CD4-positive, alpha-beta T cell (primary cell): ENCODE results near the gene C6orf132. TPM values are rescaled to one million over a fixed set of nuclear protein-coding genes. Genes with fewer than 3 reads are reported as not detected.

Source experiments
- ATAC-seq: fragments of 200-7000 bp; cut with Tn5 transposase; one replicate; pipeline ENCODE4 v1.10.0; 2022; ENCODE audit warnings: mild to moderate bottlenecking; ENCODE audit not compliant: poor library complexity
- CTCF ChIA-PET: fragments of 350-600 bp; sonication (Branson Sonifier 250); formaldehyde crosslinking; loops from one replicate; lab custom pipeline; 2021; ENCODE audit warnings: antibody characterized with exemption, inconsistent platforms; lab: Charles Lee
- POLR2A ChIA-PET: fragments of 350-600 bp; sonication (Branson Sonifier 250); formaldehyde crosslinking; loops from one replicate; lab custom pipeline; 2021; ENCODE audit warnings: antibody characterized with exemption, inconsistent platforms; lab: Charles Lee
- DNase-seq, 14 experiments: peaks; one replicate each; pipeline ENCODE4 v3.0.0-alpha.2; 2013 to 2020; ENCODE audit warnings: mixed read lengths in 2 of 14
- H3K27ac ChIP-seq, 2 donors: one replicate each; pipeline versions ENCODE4 v1.5.1 to v1.7.0; 2013; ENCODE audit warnings: low read length in 2 of 2, low read depth in 1 of 2, mild to moderate bottlenecking in 1 of 2
- H3K27me3 ChIP-seq, 2 experiments: 1 replicate in 1 of 2; 2 replicates in 1 of 2; pipeline versions ENCODE4 v1.6.1 to v1.7.0; 2013; ENCODE audit warnings: low read length in 2 of 2, control low read depth in 1 of 2, mild to moderate bottlenecking in 1 of 2, moderate library complexity in 1 of 2; ENCODE audit not compliant: insufficient read depth in 2 of 2, control insufficient read depth in 1 of 2
- H3K36me3 ChIP-seq: one replicate; pipeline ENCODE4 v1.6.1; 2013; ENCODE audit warnings: low read length, control low read depth; ENCODE audit not compliant: insufficient read depth
- H3K4me1 ChIP-seq: one replicate; pipeline ENCODE4 v1.6.1; 2013; ENCODE audit warnings: low read length, control low read depth; ENCODE audit not compliant: insufficient read depth
- H3K4me3 ChIP-seq: one replicate; pipeline ENCODE4 v1.5.1; 2013; ENCODE audit warnings: mild to moderate bottlenecking, low read length, moderate library complexity
- H3K9me3 ChIP-seq, 2 experiments: 1 replicate in 1 of 2; 2 replicates in 1 of 2; pipeline versions ENCODE4 v1.6.1 to v1.7.0; 2013; ENCODE audit warnings: low read length in 2 of 2, mild to moderate bottlenecking in 2 of 2, control low read depth in 1 of 2, moderate library complexity in 1 of 2; ENCODE audit not compliant: control insufficient read depth in 1 of 2, insufficient read depth in 1 of 2
- H3K27ac Mint-ChIP-seq: one replicate; pipeline ENCODE4 v1.8.0; 2020; ENCODE audit warnings: mixed read lengths
- H3K27me3 Mint-ChIP-seq: one replicate; pipeline ENCODE4 v1.8.0; 2021; ENCODE audit warnings: mixed read lengths
- H3K36me3 Mint-ChIP-seq: one replicate; pipeline ENCODE4 v1.8.0; 2021; ENCODE audit warnings: low read depth, mixed read lengths
- H3K4me1 Mint-ChIP-seq: one replicate; pipeline ENCODE4 v1.8.0; 2021; ENCODE audit warnings: low read depth, mixed read lengths
- H3K4me3 Mint-ChIP-seq: one replicate; pipeline ENCODE4 v1.8.0; 2020; ENCODE audit warnings: mild to moderate bottlenecking, mixed read lengths
- H3K9me3 Mint-ChIP-seq: one replicate; pipeline ENCODE4 v1.8.0; 2020; ENCODE audit warnings: mixed read lengths
- intact Hi-C, 2 experiments: fragments of 100-400 bp; cut with DNase I in 1 of 2; cut with micrococcal nuclease in 1 of 2; formaldehyde crosslinking; loops; one replicate each; pipeline versions ENCODE4 v1.15.1 to v1.9.0; 2023 to 2025; cut with DNase I, micrococcal nuclease
- total RNA-seq, 174 experiments: library from RNA in 2 of 174; stranded (reverse) in 2 of 174; gene quantifications; one replicate each; pipeline ENCODE4 v1.2.3 and lab custom pipeline; 2021 to 2026
- TF ChIP-seq, protein P1 (sequence below): fragments of 200-600 bp; IDR thresholded peaks from one replicate; pipeline ENCODE4 v1.8.0; 2022; ENCODE audit warnings: antibody characterized with exemption, mild to moderate bottlenecking

C6orf132 gene
- total RNA-seq, 2 experiments from 2014 or later = not detected

DNA sequence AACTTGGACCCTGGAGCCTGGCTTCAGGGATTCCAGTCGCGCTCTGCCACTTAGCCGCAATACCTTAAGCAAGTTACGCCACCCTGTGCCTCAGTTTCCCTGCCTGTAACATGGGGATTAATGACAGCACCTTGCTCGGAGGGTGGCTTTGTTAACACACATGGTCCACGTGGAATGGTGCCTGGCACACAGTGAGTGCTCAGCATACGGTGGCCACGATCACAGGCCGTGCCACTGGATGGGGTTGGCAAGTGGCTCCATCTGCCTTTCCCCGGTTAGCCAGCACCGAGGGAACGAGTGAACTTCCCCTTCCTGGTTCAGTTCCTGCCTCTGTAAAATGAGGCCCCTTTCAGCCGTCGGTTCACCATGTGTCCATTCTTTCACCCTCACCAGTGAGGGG lies 17.2 kb downstream of the C6orf132 start:
- CTCF ChIA-PET = no interaction called here
- TF ChIP-seq, protein P1, sequence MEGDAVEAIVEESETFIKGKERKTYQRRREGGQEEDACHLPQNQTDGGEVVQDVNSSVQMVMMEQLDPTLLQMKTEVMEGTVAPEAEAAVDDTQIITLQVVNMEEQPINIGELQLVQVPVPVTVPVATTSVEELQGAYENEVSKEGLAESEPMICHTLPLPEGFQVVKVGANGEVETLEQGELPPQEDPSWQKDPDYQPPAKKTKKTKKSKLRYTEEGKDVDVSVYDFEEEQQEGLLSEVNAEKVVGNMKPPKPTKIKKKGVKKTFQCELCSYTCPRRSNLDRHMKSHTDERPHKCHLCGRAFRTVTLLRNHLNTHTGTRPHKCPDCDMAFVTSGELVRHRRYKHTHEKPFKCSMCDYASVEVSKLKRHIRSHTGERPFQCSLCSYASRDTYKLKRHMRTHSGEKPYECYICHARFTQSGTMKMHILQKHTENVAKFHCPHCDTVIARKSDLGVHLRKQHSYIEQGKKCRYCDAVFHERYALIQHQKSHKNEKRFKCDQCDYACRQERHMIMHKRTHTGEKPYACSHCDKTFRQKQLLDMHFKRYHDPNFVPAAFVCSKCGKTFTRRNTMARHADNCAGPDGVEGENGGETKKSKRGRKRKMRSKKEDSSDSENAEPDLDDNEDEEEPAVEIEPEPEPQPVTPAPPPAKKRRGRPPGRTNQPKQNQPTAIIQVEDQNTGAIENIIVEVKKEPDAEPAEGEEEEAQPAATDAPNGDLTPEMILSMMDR = no peak

DNA sequence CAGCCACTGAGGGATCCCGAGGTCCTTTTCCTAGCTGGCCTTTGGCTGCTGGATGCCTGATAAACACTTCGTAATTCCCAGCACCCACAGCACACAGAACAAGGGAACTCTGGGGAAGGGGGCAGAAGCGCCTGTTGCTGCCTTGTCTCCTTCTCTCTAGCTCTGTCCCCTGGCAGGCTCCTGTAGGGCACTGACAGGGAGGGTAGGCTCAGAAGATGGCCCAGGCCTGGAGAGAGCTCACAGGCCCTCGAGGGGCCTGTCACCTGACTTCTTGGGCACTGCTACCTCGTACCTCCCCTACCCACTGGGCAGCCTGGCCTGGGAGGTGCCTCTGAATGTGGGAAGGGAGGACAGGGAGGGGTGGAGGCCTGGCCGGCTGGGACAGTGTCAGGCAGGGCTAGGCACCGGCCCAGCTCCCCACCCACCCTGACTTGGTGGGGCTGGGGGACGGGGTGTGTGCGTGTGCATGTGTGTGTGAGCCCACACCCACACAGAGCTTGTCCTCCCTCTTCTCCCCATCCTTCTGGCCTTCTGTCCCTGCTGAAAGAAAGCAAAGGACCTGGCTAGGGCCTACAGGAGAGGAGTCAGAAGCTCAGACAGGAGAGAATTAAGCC lies 18.1 kb downstream of the C6orf132 start:
- ATAC-seq (no peak), DNase-seq (no peak)
- Histone ChIP-seq H3K9me3 (no peaks in the 10 kb centered on the region), H3K27me3 (no peaks in the 10 kb centered on the region), H3K36me3 (no peaks in the 10 kb centered on the region), H3K4me3 (no peak overlapping the region), H3K4me1 (no peaks in the 10 kb centered on the region), H3K27ac (no peak overlapping the region)
- Mint-ChIP-seq H3K27me3 (no peaks in the 10 kb centered on the region), H3K4me3 (no peak overlapping the region), H3K4me1 (no peaks in the 10 kb centered on the region), H3K27ac (no peak overlapping the region), H3K36me3 (no peaks in the 10 kb centered on the region), H3K9me3 (no peaks in the 10 kb centered on the region)
- intact Hi-C loops = no loop called here
- TF ChIP-seq, protein P1 = no peak
- ChIA-PET POLR2A (no interaction called here), CTCF (no interaction called here)

More for the DNA sequence above, 17.2 kb downstream of the C6orf132 start:
- POLR2A ChIA-PET = no interaction called here
- ATAC-seq = no peak
- Mint-ChIP-seq H3K4me1 (no peaks in the 10 kb centered on the region), H3K27me3 (no peaks in the 10 kb centered on the region), H3K9me3 (no peaks in the 10 kb centered on the region), H3K4me3 (no peak overlapping the region), H3K27ac (no peak overlapping the region), H3K36me3 (no peaks in the 10 kb centered on the region)
- Histone ChIP-seq H3K4me1 (no peaks in the 10 kb centered on the region), H3K9me3 (no peaks in the 10 kb centered on the region), H3K36me3 (no peaks in the 10 kb centered on the region), H3K27ac (no peak overlapping the region), H3K27me3 (no peaks in the 10 kb centered on the region), H3K4me3 (no peak overlapping the region)
- intact Hi-C loops = no loop called here
- DNase-seq = no peak

DNA sequence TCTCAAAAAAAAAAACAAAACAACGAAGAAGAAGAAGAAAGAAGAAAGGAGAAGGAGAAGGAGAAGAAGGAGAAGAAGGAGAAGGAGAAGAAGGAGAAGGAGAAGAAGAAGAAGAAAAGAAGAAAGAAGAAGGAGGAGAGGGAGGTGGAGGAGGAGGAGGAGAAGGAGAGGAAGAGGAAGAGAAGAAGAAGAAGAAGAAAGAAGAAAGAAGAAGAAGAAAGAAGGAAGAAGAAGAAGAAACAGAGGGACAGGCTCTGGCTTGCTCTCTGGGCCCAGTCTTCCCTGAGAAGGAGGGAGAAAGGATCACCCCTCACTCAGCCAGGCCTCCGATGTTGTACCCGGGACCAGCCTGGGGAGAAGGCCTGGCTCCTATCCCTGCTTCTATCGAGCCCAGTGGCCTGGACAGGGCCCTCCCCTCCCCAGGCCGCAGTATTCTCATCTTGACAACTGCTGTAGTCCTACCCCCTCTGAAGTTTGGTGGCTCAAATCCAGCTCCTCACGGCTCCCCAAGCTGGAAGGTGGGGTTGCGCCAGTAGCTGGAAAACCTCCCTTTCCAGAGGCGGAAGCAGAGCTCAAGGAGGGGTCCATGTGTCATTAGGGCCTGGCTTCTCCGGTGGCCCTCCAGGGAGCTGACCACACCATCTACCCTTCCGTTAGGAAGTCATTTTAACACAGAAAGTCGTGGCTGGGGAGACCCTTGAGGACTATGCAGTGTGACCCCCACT lies 18.9 kb downstream of the C6orf132 start:
- CTCF ChIA-PET = no interaction called here
- Mint-ChIP-seq H3K27me3 (no peaks in the 10 kb centered on the region), H3K4me3 (no peak overlapping the region), H3K9me3 (no peaks in the 10 kb centered on the region), H3K27ac (no peak overlapping the region), H3K4me1 (no peaks in the 10 kb centered on the region), H3K36me3 (no peaks in the 10 kb centered on the region)
- TF ChIP-seq, protein P1 = no peak
- H3K9me3 ChIP-seq = no peaks in the 10 kb centered on the region
- H3K27me3 ChIP-seq = no peaks in the 10 kb centered on the region
- H3K4me1 ChIP-seq = no peaks in the 10 kb centered on the region
- intact Hi-C loops = no loop called here
- no peak for ATAC-seq
- no peaks in the 10 kb centered on the region for H3K36me3 ChIP-seq
- no peak overlapping the region for H3K27ac ChIP-seq
- H3K4me3 ChIP-seq = no peak overlapping the region
- DNase-seq = no peak
- POLR2A ChIA-PET = no interaction called here
